ENCODE results near the gene PELI1.

PELI1 gene

GRCh38 chr2:64114912-64115277 lies 29.3 kb downstream of the PELI1 start:
- TF ChIP-seq CTCF (IDR thresholded peaks at IDR 0.05; ENCODE audit: control extremely low read depth, extremely low read depth, low read depth, missing control alignments) = no peak
- CTCF ChIA-PET = interaction anchor here (1.2 kb wide), 1 partner anchor 90 kb away, joined by 3 read pairs; no protein-coding TSS in a partner anchor
- DNase-seq (ENCODE audit: extremely low spot score) = no peak
- POLR2A ChIA-PET = no interaction called here

GRCh38 chr2:64114063-64114911 lies 29.9 kb downstream of the PELI1 start:
- POLR2A ChIA-PET = interaction anchor here (0.5 kb wide), 1 partner anchor 153 kb away, joined by 3 read pairs; no protein-coding TSS in a partner anchor
- CTCF ChIA-PET = no interaction called here
- TF ChIP-seq CTCF (IDR thresholded peaks at IDR 0.05; ENCODE audit: control extremely low read depth, extremely low read depth, low read depth, missing control alignments) = no peak
- no peak for DNase-seq (ENCODE audit: extremely low spot score)

GRCh38 chr2:64112016-64112415 lies 32.2 kb downstream of the PELI1 start:
- ChIA-PET CTCF (interaction anchor here (1.0 to 2.4 kb wide), 4 partner anchors 9 to 62 kb away, joined by 3 to 18 read pairs (median 4); no protein-coding TSS in a partner anchor), POLR2A (no interaction called here)
- DNase-seq (ENCODE audit: extremely low spot score) = no peak
- no peak for TF ChIP-seq CTCF (IDR thresholded peaks at IDR 0.05; ENCODE audit: control extremely low read depth, extremely low read depth, low read depth, missing control alignments)

- DNase-seq (ENCODE audit: extremely low spot score) = no peak
- POLR2A ChIA-PET = no interaction called here
- CTCF ChIA-PET = interaction anchor here (1.0 to 2.4 kb wide), 4 partner anchors 9 to 62 kb away, joined by 3 to 18 read pairs (median 4); no protein-coding TSS in a partner anchor
- no peak for TF ChIP-seq CTCF (IDR thresholded peaks at IDR 0.05; ENCODE audit: control extremely low read depth, extremely low read depth, low read depth, missing control alignments)
Measured at GRCh38 chr2:64111426-64111825, 32.8 kb downstream of the PELI1 start.

GRCh38 chr2:64108666-64109241 lies 35.5 kb downstream of the PELI1 start:
- ChIA-PET POLR2A (no interaction called here), CTCF (interaction anchor here (1.4 to 6.5 kb wide), 3 partner anchors 12 to 55 kb away, joined by 3 to 40 read pairs (median 8); no protein-coding TSS in a partner anchor)
- no peak for TF ChIP-seq CTCF (IDR thresholded peaks at IDR 0.05; ENCODE audit: control extremely low read depth, extremely low read depth, low read depth, missing control alignments)
- no peak for DNase-seq (ENCODE audit: extremely low spot score)

- ChIA-PET POLR2A (interaction anchor here (1.3 kb wide), 1 partner anchor 265 kb away, joined by 3 read pairs; the partner anchor contains the start of gene UGP2), CTCF (interaction anchor here (0.7 to 6.5 kb wide), 14 partner anchors 10 to 767 kb away, joined by 3 to 40 read pairs (median 4); partner anchors contain the start of gene UGP2)
- TF ChIP-seq CTCF (IDR thresholded peaks at IDR 0.05; ENCODE audit: control extremely low read depth, extremely low read depth, low read depth, missing control alignments) = no peak
- no peak for DNase-seq (ENCODE audit: extremely low spot score)
Measured at GRCh38 chr2:64106481-64106880, 37.7 kb downstream of the PELI1 start.

Measured in GM10248 (cell line).